NB4 (cell line): ENCODE measurements around the gene IL32.

ENCODE experiments used
- CTCF ChIP-seq: IDR thresholded peaks from one replicate; pipeline ENCODE4 v1.5.1; 2012; ENCODE audit warnings: low read depth, low read length
- POLR2A ChIP-seq: IDR thresholded peaks from 2 replicates; pipeline ENCODE4 v1.6.1; 2011; ENCODE audit warnings: mild to moderate bottlenecking; ENCODE audit not compliant: insufficient read length; ENCODE audit errors: extremely low read depth

GRCh38 chr16:3085868-3086595 is 20.6 kb downstream of the IL32 start:
- no peak for TF ChIP-seq CTCF
- no peak for TF ChIP-seq POLR2A
